HEK293 (cell line): Measurements from ENCODE around the gene NT5C2.

Experiments used
- CTCF ChIA-PET: fragments of 350-600 bp; formaldehyde crosslinking; extraction: SDS; loops from one replicate; lab custom pipeline; 2021; ENCODE audit warnings: antibody characterized with exemption; lab: Yijun Ruan, JAX
- POLR2A ChIA-PET: fragments of 300-600 bp; formaldehyde crosslinking; extraction: SDS; loops from one replicate; lab custom pipeline; 2020; ENCODE audit warnings: antibody characterized with exemption, inconsistent platforms; lab: Yijun Ruan, JAX
- H3K27ac ChIP-seq: fragments of 200-500 bp; sonication (Bioruptor generic); 2 replicates; pipeline ENCODE4 v1.5.1; 2014; ENCODE audit warnings: low read depth, low read length, control low read depth, inconsistent platforms; ENCODE audit errors: extremely low read depth
- H3K36me3 ChIP-seq, 2 experiments: fragments of 200-500 bp in 1 of 2; sonication (Bioruptor generic) in 1 of 2; 1 replicate in 1 of 2; 2 replicates in 1 of 2; pipeline ENCODE4 v1.5.1; 2014 to 2017; ENCODE audit warnings: inconsistent platforms in 2 of 2, low read length in 2 of 2; ENCODE audit not compliant: control insufficient read depth in 2 of 2, insufficient read depth in 1 of 2
- H3K4me1 ChIP-seq: fragments of 200-500 bp; sonication (Bioruptor generic); 2 replicates; pipeline ENCODE4 v1.5.1; 2014; ENCODE audit warnings: mild to moderate bottlenecking, low read length, inconsistent platforms; ENCODE audit not compliant: control insufficient read depth, insufficient read depth
- H3K4me3 ChIP-seq: 2 replicates; pipeline ENCODE4 v1.5.1; 2011; ENCODE audit warnings: low read depth, mild to moderate bottlenecking, control low read depth, low read length, moderate library complexity
- H3K9me3 ChIP-seq: fragments of 200-500 bp; sonication (Bioruptor generic); 2 replicates; pipeline ENCODE4 v1.5.1; 2014; ENCODE audit warnings: low read depth, low read length, inconsistent platforms; ENCODE audit not compliant: control insufficient read depth, insufficient read depth
- GLI4 ChIP-seq: fragments of 450-650 bp; formaldehyde crosslinking; IDR thresholded peaks from 2 replicates; pipeline ENCODE4 v1.5.1; 2016; ENCODE audit warnings: missing biosample characterization, missing genetic modification characterization
- INSM2 ChIP-seq: fragments of 450-650 bp; formaldehyde crosslinking; IDR thresholded peaks from 2 replicates; pipeline ENCODE4 v1.5.1; 2016; ENCODE audit warnings: missing biosample characterization, missing genetic modification characterization
- RBAK ChIP-seq: fragments of 450-650 bp; formaldehyde crosslinking; IDR thresholded peaks from 2 replicates; pipeline ENCODE4 v1.5.1; 2016; ENCODE audit warnings: missing biosample characterization, missing genetic modification characterization
- SP7 ChIP-seq: fragments of 450-650 bp; formaldehyde crosslinking; IDR thresholded peaks from 2 replicates; pipeline ENCODE4 v1.5.1; 2016; ENCODE audit warnings: missing biosample characterization, missing genetic modification characterization
- ZBTB17 ChIP-seq: fragments of 450-650 bp; formaldehyde crosslinking; IDR thresholded peaks from 2 replicates; pipeline ENCODE4 v1.5.1; 2016; ENCODE audit warnings: missing biosample characterization, missing genetic modification characterization
- ZFP37 ChIP-seq: fragments of 450-650 bp; formaldehyde crosslinking; IDR thresholded peaks from 2 replicates; pipeline ENCODE4 v1.5.1; 2016; ENCODE audit warnings: missing biosample characterization, missing genetic modification characterization
- ZNF148 ChIP-seq: fragments of 450-650 bp; formaldehyde crosslinking; IDR thresholded peaks from 2 replicates; pipeline ENCODE4 v1.5.0; 2017; ENCODE audit warnings: missing biosample characterization, missing genetic modification characterization, borderline replicate concordance
- ZNF175 ChIP-seq: fragments of 450-650 bp; formaldehyde crosslinking; IDR thresholded peaks from 2 replicates; pipeline ENCODE4 v1.5.1; 2016; ENCODE audit warnings: missing biosample characterization, missing genetic modification characterization
- ZNF214 ChIP-seq: fragments of 450-650 bp; formaldehyde crosslinking; IDR thresholded peaks from 2 replicates; pipeline ENCODE4 v1.5.1; 2017; ENCODE audit warnings: missing biosample characterization, mild to moderate bottlenecking, missing genetic modification characterization, borderline replicate concordance
- ZNF223 ChIP-seq: fragments of 450-650 bp; formaldehyde crosslinking; IDR thresholded peaks from 2 replicates; pipeline ENCODE4 v1.5.1; 2016; ENCODE audit warnings: missing biosample characterization, missing genetic modification characterization
- ZNF239 ChIP-seq: fragments of 450-650 bp; formaldehyde crosslinking; IDR thresholded peaks from 2 replicates; pipeline ENCODE4 v1.5.1; 2016; ENCODE audit warnings: missing biosample characterization, missing genetic modification characterization
- ZNF350 ChIP-seq: fragments of 450-650 bp; formaldehyde crosslinking; IDR thresholded peaks from 2 replicates; pipeline ENCODE4 v1.5.0; 2017; ENCODE audit warnings: missing biosample characterization, mild to moderate bottlenecking, missing genetic modification characterization
- ZNF416 ChIP-seq: fragments of 450-650 bp; formaldehyde crosslinking; IDR thresholded peaks from 2 replicates; pipeline ENCODE4 v1.5.1; 2016; ENCODE audit warnings: missing biosample characterization, missing genetic modification characterization
- ZNF48 ChIP-seq: fragments of 450-650 bp; formaldehyde crosslinking; IDR thresholded peaks from 2 replicates; pipeline ENCODE4 v1.5.1; 2016; ENCODE audit warnings: missing biosample characterization, missing genetic modification characterization
- ZNF501 ChIP-seq: fragments of 450-650 bp; formaldehyde crosslinking; IDR thresholded peaks from 2 replicates; pipeline ENCODE4 v1.5.1; 2016; ENCODE audit warnings: missing biosample characterization, missing genetic modification characterization
- ZNF664 ChIP-seq: fragments of 450-650 bp; formaldehyde crosslinking; IDR thresholded peaks from 2 replicates; pipeline ENCODE4 v1.5.1; 2016; ENCODE audit warnings: missing biosample characterization, missing genetic modification characterization
- ZNF670 ChIP-seq: fragments of 450-650 bp; formaldehyde crosslinking; IDR thresholded peaks from 2 replicates; pipeline ENCODE4 v1.5.1; 2016; ENCODE audit warnings: missing biosample characterization, missing genetic modification characterization, low read depth
- ZNF837 ChIP-seq: fragments of 450-650 bp; formaldehyde crosslinking; IDR thresholded peaks from 2 replicates; pipeline ENCODE4 v1.5.1; 2016; ENCODE audit warnings: missing biosample characterization, missing genetic modification characterization
- ZSCAN16 ChIP-seq: fragments of 450-650 bp; formaldehyde crosslinking; IDR thresholded peaks from 2 replicates; pipeline ENCODE4 v1.5.1; 2016; ENCODE audit warnings: missing biosample characterization, missing genetic modification characterization

The NT5C2 gene

GRCh38 chr10:103197174-103197573 lies 4.1 kb upstream of the NT5C2 start:
- Histone ChIP-seq H3K4me3 (no peak overlapping the region), H3K27ac (no peak overlapping the region), H3K4me1 (0 out of 2 replicates have a peak, but pooled peaks cover 2% of the 10 kb centered on the region), H3K36me3 (no peaks in the 10 kb centered on the region), H3K9me3 (no peaks in the 10 kb centered on the region)
- TF ChIP-seq ZNF664 (peak; percentile 71; the same call in 1 of the 2 replicates), ZBTB17 (tag by site-specific recombination) (peak; percentile 36; the same call in 1 of the 2 replicates), ZNF223 (tag by site-specific recombination) (no peak), ZNF350 (tag by site-specific recombination) (no peak), ZNF670 (tag by site-specific recombination) (no peak)
- ChIA-PET CTCF (interaction anchor here (0.5 to 0.7 kb wide), 3 partner anchors 31 to 163 kb away, joined by 3 read pairs; no protein-coding TSS in a partner anchor), POLR2A (interaction anchor here (1.7 kb wide), 1 partner anchor 34 kb away, joined by 5 read pairs; no protein-coding TSS in a partner anchor)

GRCh38 chr10:103196516-103196915 lies 3.4 kb upstream of the NT5C2 start:
- H3K9me3 ChIP-seq = no peaks in the 10 kb centered on the region
- TF ChIP-seq ZNF175 (tag by site-specific recombination) = no peak
- no peak for TF ChIP-seq ZNF350 (tag by site-specific recombination)
- no peak for TF ChIP-seq ZNF48
- no peak for TF ChIP-seq ZNF416 (tag by site-specific recombination)
- no peak for TF ChIP-seq GLI4 (tag by site-specific recombination)
- no peak for TF ChIP-seq ZNF837 (tag by site-specific recombination)
- no peak for TF ChIP-seq ZNF239
- TF ChIP-seq ZNF501 (tag by site-specific recombination) = no peak
- TF ChIP-seq ZSCAN16 (tag by site-specific recombination) = no peak
- no peak for TF ChIP-seq SP7 (tag by site-specific recombination)
- no peak for TF ChIP-seq INSM2
- TF ChIP-seq RBAK = no peak
- TF ChIP-seq ZNF148 (tag by site-specific recombination) = no peak
- no peak for TF ChIP-seq ZFP37
- no peak for TF ChIP-seq ZNF214 (tag by site-specific recombination)
- CTCF ChIA-PET = interaction anchor here (0.5 kb wide), 1 partner anchor 30 kb away, joined by 3 read pairs; no protein-coding TSS in a partner anchor
- 0 out of 2 replicates have a peak, but pooled peaks cover 6% of the 10 kb centered on the region for H3K4me1 ChIP-seq
- no peak overlapping the region for H3K4me3 ChIP-seq
- H3K27ac ChIP-seq = no peak overlapping the region
- POLR2A ChIA-PET = interaction anchor here (1.7 kb wide), 1 partner anchor 34 kb away, joined by 5 read pairs; no protein-coding TSS in a partner anchor
- no peaks in the 10 kb centered on the region for H3K36me3 ChIP-seq
